Trophoblast cell (in vitro differentiated cells and primary cell): Measurements from ENCODE around the gene RNF180.
A peak's percentile ranks its signal among the peaks of the same experiment; 100 is the strongest.
"Not testable (repeated sequence)": the region's sequence is repeated elsewhere in the genome, so short reads cannot be mapped to it uniquely, and the experiment has no call there.

Source experiments
- DNase-seq, 2 donors: peaks; one replicate each; pipeline ENCODE4 v3.0.0-alpha.2; 2016
- H2AFZ ChIP-seq: 2 replicates; pipeline ENCODE4 v1.6.1; 2013; ENCODE audit warnings: low read length, moderate library complexity, mild to moderate bottlenecking; ENCODE audit not compliant: insufficient read depth, poor library complexity
- H2AK5ac ChIP-seq: 2 replicates; pipeline ENCODE4 v1.6.1; 2013; ENCODE audit warnings: mild to moderate bottlenecking, low read length
- H2BK120ac ChIP-seq: 2 replicates; pipeline ENCODE4 v1.6.1; 2013; ENCODE audit warnings: low read length, mild to moderate bottlenecking, moderate library complexity; ENCODE audit not compliant: insufficient read depth, poor library complexity
- H2BK12ac ChIP-seq: 2 replicates; pipeline ENCODE4 v1.6.1; 2013; ENCODE audit warnings: mild to moderate bottlenecking, low read length, moderate library complexity
- H2BK5ac ChIP-seq: 2 replicates; pipeline ENCODE4 v1.6.1; 2013; ENCODE audit warnings: low read length, low read depth, moderate library complexity, mild to moderate bottlenecking; ENCODE audit not compliant: poor library complexity
- H3K14ac ChIP-seq: 2 replicates; pipeline ENCODE4 v1.6.1; 2013; ENCODE audit warnings: mild to moderate bottlenecking, low read length
- H3K18ac ChIP-seq: 2 replicates; pipeline ENCODE4 v1.6.1; 2013; ENCODE audit warnings: mild to moderate bottlenecking, low read length
- H3K23ac ChIP-seq: 2 replicates; pipeline ENCODE4 v1.6.1; 2013; ENCODE audit warnings: low read length
- H3K27ac ChIP-seq: 2 replicates; pipeline ENCODE4 v1.5.1; 2013; ENCODE audit warnings: low read depth, mild to moderate bottlenecking, inconsistent platforms, low read length, moderate library complexity
- H3K27me3 ChIP-seq: 2 replicates; pipeline ENCODE4 v1.6.1; 2013; ENCODE audit warnings: inconsistent platforms, mild to moderate bottlenecking, low read length, moderate library complexity; ENCODE audit not compliant: insufficient read depth
- H3K36me3 ChIP-seq, 2 experiments: 1 replicate in 1 of 2; 2 replicates in 1 of 2; pipeline ENCODE4 v1.6.1; 2013; ENCODE audit warnings: low read length in 2 of 2, mild to moderate bottlenecking in 2 of 2, moderate library complexity in 1 of 2; ENCODE audit not compliant: insufficient read depth in 2 of 2, control insufficient read depth in 1 of 2
- H3K4ac ChIP-seq: 2 replicates; pipeline ENCODE4 v1.6.1; 2013; ENCODE audit warnings: low read depth, mild to moderate bottlenecking, low read length, moderate library complexity
- H3K4me1 ChIP-seq, 2 experiments: 1 replicate in 1 of 2; 2 replicates in 1 of 2; pipeline ENCODE4 v1.6.1; 2013; ENCODE audit warnings: low read length in 2 of 2, mild to moderate bottlenecking in 2 of 2, moderate library complexity in 1 of 2; ENCODE audit not compliant: insufficient read depth in 2 of 2, control insufficient read depth in 1 of 2
- H3K4me2 ChIP-seq: 2 replicates; pipeline ENCODE4 v1.6.1; 2013; ENCODE audit warnings: inconsistent platforms, mild to moderate bottlenecking, low read length, moderate library complexity
- H3K4me3 ChIP-seq: 2 replicates; pipeline ENCODE4 v1.5.1; 2013; ENCODE audit warnings: mild to moderate bottlenecking, low read depth, low read length, inconsistent platforms
- H3K79me1 ChIP-seq: one replicate; pipeline ENCODE4 v1.6.1; 2013; ENCODE audit warnings: low read length
- H3K79me2 ChIP-seq: 2 replicates; pipeline ENCODE4 v1.6.1; 2013; ENCODE audit warnings: low read length, mild to moderate bottlenecking; ENCODE audit not compliant: control insufficient read depth, insufficient read depth, poor library complexity
- H3K9ac ChIP-seq: 2 replicates; pipeline ENCODE4 v1.6.1; 2013; ENCODE audit warnings: mild to moderate bottlenecking, low read length
- H3K9me3 ChIP-seq: 2 replicates; pipeline ENCODE4 v1.6.1; 2013; ENCODE audit warnings: low read depth, mild to moderate bottlenecking, control low read depth, inconsistent platforms, low read length; ENCODE audit not compliant: insufficient read depth
- H4K12ac ChIP-seq: 2 replicates; pipeline ENCODE4 v1.6.1; 2013; ENCODE audit warnings: low read depth, mild to moderate bottlenecking, low read length, moderate library complexity
- H4K8ac ChIP-seq: 2 replicates; pipeline ENCODE4 v1.6.1; 2013; ENCODE audit warnings: low read depth, mild to moderate bottlenecking, low read length, moderate library complexity
- H4K91ac ChIP-seq: one replicate; pipeline ENCODE4 v1.6.1; 2013; ENCODE audit warnings: low read depth, mild to moderate bottlenecking, low read length, moderate library complexity
- WGBS: extraction: QIAGEN DNeasy Blood & Tissue Kit; methylation state at CpG from one replicate; pipeline ENCODE4 v1.1.7; 2013; ENCODE audit warnings: missing lambda C conversion rate; ENCODE audit not compliant: insufficient read length, insufficient coverage; ENCODE audit errors: extremely low coverage; 5-methylcytosine and 5-hydroxymethylcytosine counted together

Gene RNF180

GRCh38 chr5:64288496-64288895 is 122.9 kb downstream of the RNF180 start:
- not testable (repeated sequence) for H3K4ac ChIP-seq, H4K8ac ChIP-seq, H3K79me1 ChIP-seq, H2BK12ac ChIP-seq, H2BK5ac ChIP-seq, H3K9me3 ChIP-seq, H3K4me2 ChIP-seq, H3K4me3 ChIP-seq, H2BK120ac ChIP-seq, H3K27ac ChIP-seq, H3K27me3 ChIP-seq, H2AK5ac ChIP-seq, H3K14ac ChIP-seq, H3K36me3 ChIP-seq, H3K9ac ChIP-seq, H3K4me1 ChIP-seq, H4K12ac ChIP-seq, H3K23ac ChIP-seq, H4K91ac ChIP-seq, H3K79me2 ChIP-seq, DNase-seq, H2AFZ ChIP-seq, H3K18ac ChIP-seq
- no CpG with 5 or more reads among the region's 2 CpGs for WGBS

- no peak overlapping the region for H2AFZ ChIP-seq
- no peaks in the 10 kb centered on the region for H3K27me3 ChIP-seq
- no peak overlapping the region for H2AK5ac ChIP-seq
- no peaks in the 10 kb centered on the region for H3K36me3 ChIP-seq
- no peak overlapping the region for H3K9ac ChIP-seq
- no peak overlapping the region for H3K4me3 ChIP-seq
- no peak for DNase-seq
- no peak overlapping the region for H2BK120ac ChIP-seq
- no peak overlapping the region for H4K91ac ChIP-seq
- no peak overlapping the region for H2BK5ac ChIP-seq
- H3K14ac ChIP-seq = no peak overlapping the region
- H3K4me1 ChIP-seq = peaks cover 0 to 3% of the 10 kb centered on the region in 2 experiments
- H3K23ac ChIP-seq = no peak overlapping the region
- H4K12ac ChIP-seq = no peak overlapping the region
- no peaks in the 10 kb centered on the region for H3K79me2 ChIP-seq
- H3K27ac ChIP-seq = no peak overlapping the region
- H3K9me3 ChIP-seq = peaks cover 2% of the 10 kb centered on the region
- H3K4ac ChIP-seq = no peak overlapping the region
- H2BK12ac ChIP-seq = no peak overlapping the region
- H3K18ac ChIP-seq = no peak overlapping the region
- WGBS = no CpG with 5 or more reads among the region's 3 CpGs
- no peak overlapping the region for H4K8ac ChIP-seq
- no peak overlapping the region for H3K4me2 ChIP-seq
- H3K79me1 ChIP-seq = no peaks in the 10 kb centered on the region
These were observed 127.1 kb downstream of the RNF180 start for GRCh38 chr5:64292611-64293215.

DNA sequence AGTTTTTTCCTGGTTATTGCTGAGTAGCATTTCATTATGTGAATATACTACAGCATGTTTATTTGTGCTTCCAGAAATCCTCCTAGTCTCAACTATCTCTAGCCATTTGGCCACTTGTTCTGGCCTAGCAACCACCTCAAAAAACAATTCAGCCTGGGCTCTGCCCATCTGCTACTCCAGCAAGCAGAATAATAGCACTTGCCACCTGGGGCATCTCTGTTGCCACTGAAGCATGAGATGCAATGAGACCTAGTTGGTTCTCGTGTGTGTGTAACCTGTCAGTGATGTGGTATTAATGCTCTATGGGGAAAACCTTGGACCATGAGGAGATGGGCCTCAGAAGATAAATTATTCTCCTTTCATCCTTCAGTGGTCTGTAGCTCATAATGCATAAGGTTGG is 129.5 kb downstream of the RNF180 start:
- Histone ChIP-seq H3K4me2 (no peak overlapping the region), H4K12ac (no peak overlapping the region), H3K79me2 (no peaks in the 10 kb centered on the region), H2AK5ac (no peak overlapping the region), H3K14ac (no peak overlapping the region), H2BK5ac (no peak overlapping the region), H3K9ac (peak overlapping the region; percentile 70), H3K9me3 (peaks cover 2% of the 10 kb centered on the region), H3K18ac (no peak overlapping the region), H3K79me1 (no peaks in the 10 kb centered on the region), H3K4me1 (peaks cover 0 to 3% of the 10 kb centered on the region in 2 experiments), H2BK120ac (no peak overlapping the region), H3K4me3 (no peak overlapping the region), H2BK12ac (no peak overlapping the region), H3K36me3 (no peaks in the 10 kb centered on the region), H3K23ac (no peak overlapping the region), H4K8ac (no peak overlapping the region), H3K27ac (no peak overlapping the region), H4K91ac (no peak overlapping the region), H3K27me3 (no peaks in the 10 kb centered on the region), H3K4ac (no peak overlapping the region), H2AFZ (no peak overlapping the region)
- no peak for DNase-seq
- no CpG with 5 or more reads among the region's 1 CpG for WGBS

- H3K4ac ChIP-seq = no peak overlapping the region
- no peak overlapping the region for H3K9ac ChIP-seq
- H4K8ac ChIP-seq = no peak overlapping the region
- no peak overlapping the region for H3K27ac ChIP-seq
- H3K4me3 ChIP-seq = no peak overlapping the region
- no peaks in the 10 kb centered on the region for H3K79me1 ChIP-seq
- no CpG with 5 or more reads among the region's 1 CpG for WGBS
- H4K12ac ChIP-seq = no peak overlapping the region
- H3K14ac ChIP-seq = no peak overlapping the region
- no peak for DNase-seq
- no peaks in the 10 kb centered on the region for H3K27me3 ChIP-seq
- H3K79me2 ChIP-seq = no peaks in the 10 kb centered on the region
- H3K9me3 ChIP-seq = no peaks in the 10 kb centered on the region
- H2BK12ac ChIP-seq = no peak overlapping the region
- no peak overlapping the region for H2BK5ac ChIP-seq
- H3K23ac ChIP-seq = no peak overlapping the region
- no peak overlapping the region for H4K91ac ChIP-seq
- no peak overlapping the region for H2AFZ ChIP-seq
- H3K4me1 ChIP-seq = no peaks in the 10 kb centered on the region
- H3K36me3 ChIP-seq = no peaks in the 10 kb centered on the region
- H2AK5ac ChIP-seq = no peak overlapping the region
- no peak overlapping the region for H3K18ac ChIP-seq
- H3K4me2 ChIP-seq = no peak overlapping the region
- H2BK120ac ChIP-seq = no peak overlapping the region
These were observed 132.9 kb downstream of the RNF180 start for GRCh38 chr5:64298586-64298985.
